ENCODE data around the gene NFILZ.

GRCh38 chr19:8608941-8609278, 21.5 kb upstream of the NFILZ start:
- TF ChIP-seq CTCF (IDR thresholded peaks at IDR 0.05) (no peak), POLR2A (IDR thresholded peaks at IDR 0.05) (no peak)
